H9 (cell line): ENCODE data around the gene PTP4A2. TPM values are rescaled to one million over a fixed set of nuclear protein-coding genes. Genes with fewer than 3 reads are reported as not detected.

ENCODE experiments used
- DNase-seq: peaks from one replicate; pipeline ENCODE4 v3.0.0-alpha.2; 2017
- H2AFZ ChIP-seq: one replicate; pipeline ENCODE4 v1.6.1; 2013; ENCODE audit warnings: mild to moderate bottlenecking, low read length, control low read depth, moderate library complexity
- H2AK5ac ChIP-seq: 2 replicates; pipeline ENCODE4 v1.6.1; 2013; ENCODE audit warnings: low read length, control low read depth, mixed read lengths; ENCODE audit not compliant: insufficient read length
- H2BK120ac ChIP-seq: one replicate; pipeline ENCODE4 v1.6.1; 2013; ENCODE audit warnings: low read depth, mild to moderate bottlenecking, low read length, control low read depth, inconsistent platforms; ENCODE audit not compliant: poor library complexity, severe bottlenecking
- H2BK12ac ChIP-seq: 2 replicates; pipeline ENCODE4 v1.6.1; 2013; ENCODE audit warnings: low read length, control low read depth, mixed read lengths, low read depth; ENCODE audit not compliant: insufficient read length
- H2BK15ac ChIP-seq: 2 replicates; pipeline ENCODE4 v1.6.1; 2013; ENCODE audit warnings: low read depth, low read length, control low read depth
- H2BK20ac ChIP-seq: one replicate; pipeline ENCODE4 v1.6.1; 2013; ENCODE audit warnings: low read depth, mild to moderate bottlenecking, low read length, control low read depth, inconsistent platforms; ENCODE audit not compliant: poor library complexity, severe bottlenecking
- H2BK5ac ChIP-seq: 2 replicates; pipeline ENCODE4 v1.6.1; 2013; ENCODE audit warnings: low read length, control low read depth, mixed read lengths; ENCODE audit not compliant: insufficient read length
- H3K14ac ChIP-seq: 2 replicates; pipeline ENCODE4 v1.6.1; 2013; ENCODE audit warnings: low read length, control low read depth; ENCODE audit not compliant: insufficient read depth
- H3K18ac ChIP-seq: 2 replicates; pipeline ENCODE4 v1.6.1; 2013; ENCODE audit warnings: low read depth, mild to moderate bottlenecking, mixed read lengths, low read length, control low read depth; ENCODE audit not compliant: insufficient read length
- H3K23ac ChIP-seq: 2 replicates; pipeline ENCODE4 v1.6.1; 2013; ENCODE audit warnings: low read length, control low read depth, mixed read lengths, low read depth; ENCODE audit not compliant: insufficient read length
- H3K23me2 ChIP-seq: 2 replicates; pipeline ENCODE4 v1.6.1; 2013; ENCODE audit warnings: low read depth, mild to moderate bottlenecking, mixed read lengths, low read length, control low read depth; ENCODE audit not compliant: insufficient read length, poor library complexity, severe bottlenecking
- H3K27ac ChIP-seq: 2 replicates; pipeline ENCODE4 v1.5.1; 2013; ENCODE audit warnings: low read length, control low read depth, mixed read lengths, low read depth; ENCODE audit not compliant: insufficient read length
- H3K27me3 ChIP-seq: 2 replicates; pipeline ENCODE4 v1.6.1; 2013; ENCODE audit warnings: low read length, control low read depth, inconsistent platforms; ENCODE audit not compliant: insufficient read depth
- H3K4ac ChIP-seq: 2 replicates; pipeline ENCODE4 v1.6.1; 2013; ENCODE audit warnings: low read depth, mild to moderate bottlenecking, control low read depth, inconsistent platforms, low read length, moderate library complexity
- H3K4me1 ChIP-seq: 2 replicates; pipeline ENCODE4 v1.6.1; 2013; ENCODE audit warnings: low read length, control low read depth, inconsistent platforms; ENCODE audit not compliant: insufficient read depth
- H3K4me2 ChIP-seq: 2 replicates; pipeline ENCODE4 v1.6.1; 2013; ENCODE audit warnings: low read length, control low read depth, mixed read lengths; ENCODE audit not compliant: insufficient read length, insufficient read depth
- H3K56ac ChIP-seq: 2 replicates; pipeline ENCODE4 v1.6.1; 2013; ENCODE audit warnings: low read depth, mild to moderate bottlenecking, mixed read lengths, low read length, control low read depth; ENCODE audit not compliant: insufficient read length
- H3K79me1 ChIP-seq: 2 replicates; pipeline ENCODE4 v1.6.1; 2013; ENCODE audit warnings: low read depth, mild to moderate bottlenecking, moderate library complexity, low read length, control low read depth, inconsistent platforms; ENCODE audit not compliant: insufficient read depth, poor library complexity, severe bottlenecking
- H3K79me2 ChIP-seq: 2 replicates; pipeline ENCODE4 v1.6.1; 2013; ENCODE audit warnings: low read length, control low read depth, inconsistent platforms; ENCODE audit not compliant: insufficient read depth
- H3K9ac ChIP-seq: 2 replicates; pipeline ENCODE4 v1.6.1; 2013; ENCODE audit warnings: low read length, control low read depth, mixed read lengths; ENCODE audit not compliant: insufficient read length; ENCODE audit errors: extremely low read depth
- H3K9me3 ChIP-seq: one replicate; pipeline ENCODE4 v1.6.1; 2013; ENCODE audit warnings: low read depth, low read length, inconsistent platforms; ENCODE audit not compliant: control insufficient read depth
- H3T11ph ChIP-seq: one replicate; pipeline ENCODE4 v1.6.1; 2013; ENCODE audit warnings: mild to moderate bottlenecking, low read length, control low read depth, inconsistent platforms
- H4K20me1 ChIP-seq: one replicate; pipeline ENCODE4 v1.6.1; 2013; ENCODE audit not compliant: control insufficient read depth, insufficient read length, insufficient read depth
- H4K5ac ChIP-seq: 2 replicates; pipeline ENCODE4 v1.6.1; 2013; ENCODE audit warnings: low read depth, mild to moderate bottlenecking, mixed read lengths, low read length, control low read depth; ENCODE audit not compliant: insufficient read length
- H4K8ac ChIP-seq: replicated peaks from 2 replicates; pipeline ENCODE4 v1.6.1; 2013; ENCODE audit warnings: low read length, control low read depth, mixed read lengths, low read depth; ENCODE audit not compliant: insufficient read length
- H4K91ac ChIP-seq: 2 replicates; pipeline ENCODE4 v1.6.1; 2013; ENCODE audit warnings: low read depth, mild to moderate bottlenecking, moderate library complexity, mixed read lengths, low read length, control low read depth; ENCODE audit not compliant: insufficient read length
- H3K27ac Mint-ChIP-seq, 3 experiments: 2 replicates in 2 of 3; 3 replicates in 1 of 3; pipeline ENCODE4 v1.8.0; 2020 to 2021; ENCODE audit warnings: mixed read lengths in 3 of 3, mild to moderate bottlenecking in 1 of 3, moderate library complexity in 1 of 3
- H3K27me3 Mint-ChIP-seq: 2 replicates; pipeline ENCODE4 v1.8.0; 2021; ENCODE audit warnings: low read depth, mild to moderate bottlenecking, moderate library complexity, mixed read lengths
- H3K36me3 Mint-ChIP-seq, 3 experiments: 2 replicates in 2 of 3; 3 replicates in 1 of 3; pipeline ENCODE4 v1.8.0; 2020 to 2021; ENCODE audit warnings: low read depth in 3 of 3, mixed read lengths in 3 of 3; ENCODE audit not compliant: insufficient read depth in 1 of 3
- H3K4me1 Mint-ChIP-seq, 2 experiments: 2 replicates each; pipeline ENCODE4 v1.8.0; 2020; ENCODE audit warnings: mixed read lengths in 2 of 2
- H3K4me3 Mint-ChIP-seq, 2 experiments: 2 replicates in 1 of 2; 3 replicates in 1 of 2; pipeline ENCODE4 v1.8.0; 2020 to 2021; ENCODE audit warnings: mild to moderate bottlenecking in 2 of 2, mixed read lengths in 2 of 2, moderate library complexity in 1 of 2
- H3K9me3 Mint-ChIP-seq, 2 experiments: 2 replicates in 1 of 2; 3 replicates in 1 of 2; pipeline ENCODE4 v1.8.0; 2020; ENCODE audit warnings: mild to moderate bottlenecking in 2 of 2, mixed read lengths in 2 of 2, moderate library complexity in 1 of 2
- WGBS: extraction: QIAGEN DNeasy Blood & Tissue Kit; methylation state at CpG from one replicate; pipeline ENCODE4 v1.1.7; 2013; ENCODE audit warnings: missing lambda C conversion rate, low lambda C conversion rate, mixed read lengths; ENCODE audit not compliant: insufficient read length; ENCODE audit errors: extremely low coverage; 5-methylcytosine and 5-hydroxymethylcytosine counted together
- total RNA-seq: library from RNA; stranded (reverse); gene quantifications from 2 replicates; pipeline ENCODE4 v1.2.1, GENCODE V29; 2021
- TF ChIP-seq, protein P1 (sequence below): fragments of 200-600 bp; sonication (generic); conservative IDR thresholded peaks from 3 replicates; pipeline ENCODE4 v1.8.0; 2021; ENCODE audit warnings: antibody characterized with exemption, mild to moderate bottlenecking

Gene PTP4A2
- total RNA-seq, 1 experiment from 2014 or later, result 192 TPM

- H3K9me3 Mint-ChIP-seq, result no peaks in the 10 kb centered on the region
- peak; percentile 67 for DNase-seq
- H3K27me3 Mint-ChIP-seq, result no peaks in the 10 kb centered on the region
- Histone ChIP-seq H2BK120ac (no peak overlapping the region), H3K9ac (no peak overlapping the region), H3K79me1 (no peaks in the 10 kb centered on the region), H3K9me3 (no peaks in the 10 kb centered on the region), H2BK15ac (peak overlapping the region; percentile 68; the same call in 1 of the 2 replicates), H4K5ac (no peak overlapping the region), H3K18ac (peak overlapping the region; percentile 62), H2AFZ (peak overlapping the region; percentile 82), H3K27me3 (no peaks in the 10 kb centered on the region), H3K4me1 (peaks cover 4% of the 10 kb centered on the region; the same call in 1 of the 2 replicates), H3K56ac (no peak overlapping the region), H3K4ac (no peak overlapping the region), H2BK5ac (no peak overlapping the region), H2AK5ac (no peak overlapping the region), H3K4me2 (no peak overlapping the region), H2BK12ac (no peak overlapping the region), H4K8ac (no peak overlapping the region), H3K23me2 (no peaks in the 10 kb centered on the region), H3K27ac (no peak overlapping the region), H4K91ac (no peak overlapping the region), H3T11ph (no peak overlapping the region), H3K79me2 (no peaks in the 10 kb centered on the region), H3K14ac (no peak overlapping the region), H3K23ac (no peak overlapping the region), H2BK20ac (no peak overlapping the region), H4K20me1 (no peaks in the 10 kb centered on the region)
- peaks cover 34 to 48% of the 10 kb centered on the region in 2 experiments for H3K4me1 Mint-ChIP-seq
- H3K4me3 Mint-ChIP-seq, result no peak overlapping the region
- H3K36me3 Mint-ChIP-seq, result no peaks in the 10 kb centered on the region
- TF ChIP-seq, protein P1, sequence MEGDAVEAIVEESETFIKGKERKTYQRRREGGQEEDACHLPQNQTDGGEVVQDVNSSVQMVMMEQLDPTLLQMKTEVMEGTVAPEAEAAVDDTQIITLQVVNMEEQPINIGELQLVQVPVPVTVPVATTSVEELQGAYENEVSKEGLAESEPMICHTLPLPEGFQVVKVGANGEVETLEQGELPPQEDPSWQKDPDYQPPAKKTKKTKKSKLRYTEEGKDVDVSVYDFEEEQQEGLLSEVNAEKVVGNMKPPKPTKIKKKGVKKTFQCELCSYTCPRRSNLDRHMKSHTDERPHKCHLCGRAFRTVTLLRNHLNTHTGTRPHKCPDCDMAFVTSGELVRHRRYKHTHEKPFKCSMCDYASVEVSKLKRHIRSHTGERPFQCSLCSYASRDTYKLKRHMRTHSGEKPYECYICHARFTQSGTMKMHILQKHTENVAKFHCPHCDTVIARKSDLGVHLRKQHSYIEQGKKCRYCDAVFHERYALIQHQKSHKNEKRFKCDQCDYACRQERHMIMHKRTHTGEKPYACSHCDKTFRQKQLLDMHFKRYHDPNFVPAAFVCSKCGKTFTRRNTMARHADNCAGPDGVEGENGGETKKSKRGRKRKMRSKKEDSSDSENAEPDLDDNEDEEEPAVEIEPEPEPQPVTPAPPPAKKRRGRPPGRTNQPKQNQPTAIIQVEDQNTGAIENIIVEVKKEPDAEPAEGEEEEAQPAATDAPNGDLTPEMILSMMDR, result peak; percentile 28; the same call in 2 of the 3 replicates
- no CpG with 5 or more reads among the region's 11 CpGs for WGBS
- peak overlapping the region; percentile 0 to 78 (median 59); a peak in 6 of 7 replicates for H3K27ac Mint-ChIP-seq
These were observed 18.0 kb upstream of the PTP4A2 start for GRCh38 chr1:31955917-31956736.
